Left lung (tissue), 10 donors: ENCODE measurements around the gene TRERF1. TPM values are rescaled to one million over a fixed set of nuclear protein-coding genes. Genes with fewer than 3 reads are reported as not detected.

Experiments
- ATAC-seq: fragments of 200-7000 bp; cut with Tn5 transposase; one replicate; pipeline ENCODE4 v1.9.1; 2020; ENCODE audit warnings: moderate library complexity
- DNase-seq, 4 donors: peaks; one replicate each; pipeline ENCODE4 v3.0.0-alpha.2; 2013 to 2020
- H3K27ac ChIP-seq, 2 donors: fragments of 200-600 bp; sonication (generic) in 1 of 2; one replicate each; pipeline versions ENCODE4 v1.5.0 to v1.8.0; 2020 to 2021
- H3K27me3 ChIP-seq, 2 donors: fragments of 200-600 bp; sonication (generic) in 1 of 2; one replicate each; pipeline versions ENCODE4 v1.5.0 to v1.8.0; 2020 to 2021
- H3K36me3 ChIP-seq, 2 donors: fragments of 200-600 bp; sonication (generic) in 1 of 2; one replicate each; pipeline versions ENCODE4 v1.5.0 to v1.8.0; 2020 to 2021
- H3K4me1 ChIP-seq, 2 donors: fragments of 200-600 bp; one replicate each; pipeline ENCODE4 v1.8.0; 2021
- H3K4me3 ChIP-seq, 2 donors: fragments of 200-600 bp; sonication (generic) in 1 of 2; one replicate each; pipeline versions ENCODE4 v1.5.0 to v1.8.0; 2020 to 2021; ENCODE audit warnings: mild to moderate bottlenecking in 1 of 2
- H3K9me3 ChIP-seq, 2 donors: fragments of 200-600 bp; sonication (generic) in 1 of 2; one replicate each; pipeline versions ENCODE4 v1.5.0 to v1.8.0; 2020 to 2021
- CTCF ChIP-seq, 2 donors: fragments of 200-600 bp; sonication (generic) in 1 of 2; IDR thresholded peaks; one replicate each; pipeline versions ENCODE4 v1.5.0 to v1.8.0; 2021; ENCODE audit warnings: antibody characterized with exemption in 2 of 2
- intact Hi-C, 2 donors: fragments of 100-400 bp; cut with DNase I; formaldehyde crosslinking; loops; one replicate each; pipeline versions ENCODE4 v1.11.2 to v1.14.2; 2022
- polyA plus RNA-seq, 6 donors: library from polyadenylated mRNA; unstranded; fragments of 120-200 nt; gene quantifications; one replicate each; pipeline ENCODE4 v1.2.1, GENCODE V29; 2013; ENCODE audit not compliant: insufficient read length in 6 of 6
- total RNA-seq, 2 donors: library from RNA; stranded (reverse); fragmentation: NEBNext Ultra II Directional; extraction: Animal tissue kit (Norgen Biotek cat#: 25700); gene quantifications; one replicate each; pipeline ENCODE4 v1.2.1, GENCODE V29; 2021
- donor health status: DM: no; HTN: yes; CAD: no.
- donor health status: DM: no; HTN: no; CAD: no.

Gene TRERF1
- total and polyA plus RNA-seq, 8 donors = 3.7 to 24.9 (median 20.7) TPM

- Histone ChIP-seq H3K9me3 (no peaks in the 10 kb centered on the region), H3K27me3 (no peaks in the 10 kb centered on the region), H3K4me3 (no peak overlapping the region), H3K4me1 (peaks cover 0 to 7% of the 10 kb centered on the region in 2 donors), H3K27ac (no peak overlapping the region), H3K36me3 (no peaks in the 10 kb centered on the region)
- DNase-seq (no peak), ATAC-seq (no peak)
- TF ChIP-seq CTCF (IDR thresholded peaks at IDR 0.05) = no peak
- intact Hi-C loops = no loop called here
These were observed 28.5 kb downstream of the TRERF1 start for GRCh38 chr6:42423244-42423643.

GRCh38 chr6:42420741-42421140, 31.0 kb downstream of the TRERF1 start:
- DNase-seq (no peak), ATAC-seq (no peak)

GRCh38 chr6:42419490-42420280, 32.0 kb downstream of the TRERF1 start:
- no peaks in the 10 kb centered on the region for H3K36me3 ChIP-seq
- peaks cover 0 to 6% of the 10 kb centered on the region in 2 donors for H3K4me1 ChIP-seq
- no peak for DNase-seq
- no peak for ATAC-seq
- no peaks in the 10 kb centered on the region for H3K9me3 ChIP-seq
- intact Hi-C loops = no loop called here
- no peak overlapping the region for H3K27ac ChIP-seq
- H3K27me3 ChIP-seq = no peaks in the 10 kb centered on the region
- H3K4me3 ChIP-seq = no peak overlapping the region
- TF ChIP-seq CTCF (IDR thresholded peaks at IDR 0.05) = no peak

More at GRCh38 chr6:42420741-42421140, 31.0 kb downstream of the TRERF1 start:
- no peaks in the 10 kb centered on the region for H3K9me3 ChIP-seq
- H3K27me3 ChIP-seq = no peaks in the 10 kb centered on the region
- intact Hi-C loops = no loop called here
- H3K27ac ChIP-seq = no peak overlapping the region
- peaks cover 0 to 6% of the 10 kb centered on the region in 2 donors for H3K4me1 ChIP-seq
- no peaks in the 10 kb centered on the region for H3K36me3 ChIP-seq
- H3K4me3 ChIP-seq = no peak overlapping the region
- no peak for TF ChIP-seq CTCF (IDR thresholded peaks at IDR 0.05)

- intact Hi-C loops = no loop called here
- no peaks in the 10 kb centered on the region for H3K9me3 ChIP-seq
- no peak overlapping the region for H3K27ac ChIP-seq
- no peaks in the 10 kb centered on the region for H3K36me3 ChIP-seq
- H3K4me3 ChIP-seq = no peak overlapping the region
- no peaks in the 10 kb centered on the region for H3K27me3 ChIP-seq
- no peak for TF ChIP-seq CTCF (IDR thresholded peaks at IDR 0.05)
- no peak for ATAC-seq
- DNase-seq = no peak
- H3K4me1 ChIP-seq = peaks cover 0 to 6% of the 10 kb centered on the region in 2 donors
These were observed 33.0 kb downstream of the TRERF1 start for GRCh38 chr6:42418724-42419123.

- H3K4me1 ChIP-seq = peaks cover 0 to 6% of the 10 kb centered on the region in 2 donors
- intact Hi-C loops = no loop called here
- H3K27me3 ChIP-seq = no peaks in the 10 kb centered on the region
- no peak overlapping the region for H3K27ac ChIP-seq
- TF ChIP-seq CTCF (IDR thresholded peaks at IDR 0.05) = no peak
- ATAC-seq (no peak), DNase-seq (no peak)
- H3K36me3 ChIP-seq = no peaks in the 10 kb centered on the region
- no peak overlapping the region for H3K4me3 ChIP-seq
- no peaks in the 10 kb centered on the region for H3K9me3 ChIP-seq
These were observed 34.0 kb downstream of the TRERF1 start for GRCh38 chr6:42417641-42418112.
